Small intestine (tissue), 7 donors: ENCODE measurements around the gene UBE2V1. TPM values are rescaled to one million over a fixed set of nuclear protein-coding genes. Genes with fewer than 3 reads are reported as not detected.
"Not testable (repeated sequence)": the region's sequence is repeated elsewhere in the genome, so short reads cannot be mapped to it uniquely, and the experiment has no call there.

Experiments used
- DNase-seq, 2 donors: peaks; one replicate each; pipeline versions ENCODE4 v3.0.0 to v3.0.0-alpha.2; 2013
- FAIRE-seq: peaks from 2 replicates; lab custom pipeline; 2012; peaks lifted over from hg19 to GRCh38; lab: Jason Lieb, UNC
- H3K27ac ChIP-seq, 3 donors: one replicate each; pipeline ENCODE4 v1.5.1; 2013; ENCODE audit warnings: low read length in 2 of 3, mild to moderate bottlenecking in 2 of 3, control low read depth in 1 of 3, inconsistent platforms in 1 of 3, low read depth in 1 of 3, moderate library complexity in 1 of 3
- H3K27me3 ChIP-seq, 3 donors: one replicate each; pipeline ENCODE4 v1.6.1; 2013; ENCODE audit warnings: low read length in 3 of 3, inconsistent platforms in 1 of 3; ENCODE audit not compliant: control insufficient read depth in 3 of 3, insufficient read depth in 3 of 3
- H3K36me3 ChIP-seq, 3 donors: one replicate each; pipeline ENCODE4 v1.6.1; 2013; ENCODE audit warnings: low read length in 3 of 3, inconsistent platforms in 1 of 3, low read depth in 1 of 3, mild to moderate bottlenecking in 1 of 3, moderate library complexity in 1 of 3; ENCODE audit not compliant: control insufficient read depth in 3 of 3, insufficient read depth in 2 of 3
- H3K4me1 ChIP-seq, 3 donors: one replicate each; pipeline ENCODE4 v1.6.1; 2013; ENCODE audit warnings: low read length in 2 of 3, inconsistent platforms in 1 of 3, low read depth in 1 of 3, mild to moderate bottlenecking in 1 of 3, moderate library complexity in 1 of 3; ENCODE audit not compliant: control insufficient read depth in 3 of 3, insufficient read depth in 2 of 3
- H3K4me3 ChIP-seq, 3 donors: one replicate each; pipeline ENCODE4 v1.5.1; 2013; ENCODE audit warnings: low read length in 3 of 3, control low read depth in 1 of 3, inconsistent platforms in 1 of 3, low read depth in 1 of 3, mild to moderate bottlenecking in 1 of 3, moderate library complexity in 1 of 3
- H3K9me3 ChIP-seq, 2 donors: one replicate each; pipeline ENCODE4 v1.6.1; 2013; ENCODE audit warnings: low read depth in 1 of 2, low read length in 1 of 2; ENCODE audit not compliant: control insufficient read depth in 2 of 2, insufficient read depth in 1 of 2
- WGBS, 3 donors: extraction: QIAGEN DNeasy Blood & Tissue Kit; methylation state at CpG; one replicate each; pipeline ENCODE4 v1.1.7; 2013; 5-methylcytosine and 5-hydroxymethylcytosine counted together
- polyA plus RNA-seq, 4 donors: library from polyadenylated mRNA; stranded (reverse) in 3 of 4; unstranded in 1 of 4; fragments of 200-250 nt in 3 of 4; fragments of 120-200 nt in 1 of 4; gene quantifications; one replicate each; pipeline versions ENCODE4 v1.2.1 to v1.2.3, GENCODE V29; 2013
- donor health status: healthy with polysubstance abuse.
- donor health status: control.
- donor health status: control.
- donor health status: Bipolar disorder and iron deficiency.
- donor health status: healthy.

Gene UBE2V1
- polyA plus RNA-seq, 4 donors: 72.7 to 123 (median 80.4) TPM

- WGBS, 3 donors: 74 to 80% (median 79%) methylated on average over 5 of the region's 5 CpGs
- no peaks in the 10 kb centered on the region for H3K9me3 ChIP-seq
- no peaks in the 10 kb centered on the region for H3K27me3 ChIP-seq
- H3K4me1 ChIP-seq: peaks cover 0 to 7% (median 5%) of the 10 kb centered on the region in 3 donors
- no peak overlapping the region for H3K27ac ChIP-seq
- no peak overlapping the region for H3K4me3 ChIP-seq
- no peak for FAIRE-seq
- H3K36me3 ChIP-seq: peaks cover 0 to 31% (median 4%) of the 10 kb centered on the region in 3 donors
- no peak for DNase-seq
Observed at GRCh38 chr20:50085146-50085480, 27.8 kb downstream of the UBE2V1 start.

GRCh38 chr20:50083034-50083433 is 29.9 kb downstream of the UBE2V1 start:
- Histone ChIP-seq H3K36me3 (peaks cover 0 to 18% (median 4%) of the 10 kb centered on the region in 3 donors), H3K27me3 (no peaks in the 10 kb centered on the region), H3K4me1 (peaks cover 0 to 7% (median 5%) of the 10 kb centered on the region in 3 donors), H3K27ac (no peak overlapping the region), H3K4me3 (no peak overlapping the region), H3K9me3 (no peaks in the 10 kb centered on the region)
- no peak for FAIRE-seq
- 93 to 97% (median 96%) methylated on average over 7 of the region's 7 CpGs for WGBS, 3 donors
- DNase-seq: no peak

GRCh38 chr20:50082056-50082455 is 30.9 kb downstream of the UBE2V1 start:
- not testable (repeated sequence) for DNase-seq, H3K4me1 ChIP-seq, H3K27ac ChIP-seq, H3K4me3 ChIP-seq, H3K27me3 ChIP-seq, FAIRE-seq, H3K9me3 ChIP-seq
- WGBS, 3 donors: 88 to 92% (median 91%) methylated on average over 9 of the region's 9 CpGs
- H3K36me3 ChIP-seq: peaks cover 0 to 16% (median 4%) of the 10 kb centered on the region in 3 donors

- H3K27me3 ChIP-seq: no peaks in the 10 kb centered on the region
- no peaks in the 10 kb centered on the region for H3K9me3 ChIP-seq
- no peak overlapping the region for H3K27ac ChIP-seq
- 67 to 74% (median 72%) methylated on average over 17 of the region's 17 CpGs for WGBS, 3 donors
- no peak for FAIRE-seq
- peaks cover 0 to 12% (median 4%) of the 10 kb centered on the region in 3 donors for H3K36me3 ChIP-seq
- no peak overlapping the region for H3K4me3 ChIP-seq
- no peak for DNase-seq
- H3K4me1 ChIP-seq: peaks cover 0 to 11% (median 0%) of the 10 kb centered on the region in 3 donors
Observed at GRCh38 chr20:50077818-50078601, 34.9 kb downstream of the UBE2V1 start.

- DNase-seq (no peak), FAIRE-seq (no peak)
- Histone ChIP-seq H3K27ac (no peak overlapping the region), H3K36me3 (no peaks in the 10 kb centered on the region), H3K4me3 (no peak overlapping the region), H3K9me3 (no peaks in the 10 kb centered on the region), H3K27me3 (peaks cover 0 to 4% (median 0%) of the 10 kb centered on the region in 3 donors), H3K4me1 (peaks cover 0 to 15% (median 0%) of the 10 kb centered on the region in 3 donors)
- 82 to 100% (median 95%) methylated on average over 1 to 2 of the region's 2 CpGs for WGBS, 3 donors
Observed at GRCh38 chr20:50073500-50073899, 39.5 kb downstream of the UBE2V1 start.

- 12 to 13% (median 12%) methylated on average over 44 to 48 of the region's 48 CpGs for WGBS, 3 donors
- FAIRE-seq: no peak
- H3K27ac ChIP-seq: no peak overlapping the region
Observed at GRCh38 chr20:50071039-50071888, 41.7 kb downstream of the UBE2V1 start.

GRCh38 chr20:50070361-50070760 is 42.6 kb downstream of the UBE2V1 start:
- H3K4me3 ChIP-seq: no peak overlapping the region
- H3K27ac ChIP-seq: no peak overlapping the region
- peaks cover 0 to 5% (median 0%) of the 10 kb centered on the region in 3 donors for H3K4me1 ChIP-seq
- H3K36me3 ChIP-seq: no peaks in the 10 kb centered on the region
- DNase-seq: no peak
- no peak for FAIRE-seq
- no peaks in the 10 kb centered on the region for H3K9me3 ChIP-seq
- WGBS, 3 donors: 91 to 98% (median 93%) methylated on average over 7 of the region's 7 CpGs
- peaks cover 0 to 4% (median 0%) of the 10 kb centered on the region in 3 donors for H3K27me3 ChIP-seq

More at GRCh38 chr20:50071039-50071888, 41.7 kb downstream of the UBE2V1 start:
- Histone ChIP-seq H3K4me3 (peak overlapping the region in 1 of 3 donors; percentile 9), H3K9me3 (no peaks in the 10 kb centered on the region), H3K4me1 (peaks cover 0 to 10% (median 0%) of the 10 kb centered on the region in 3 donors), H3K36me3 (no peaks in the 10 kb centered on the region), H3K27me3 (peaks cover 0 to 4% (median 0%) of the 10 kb centered on the region in 3 donors)
- peak; percentile 81 to 94 for DNase-seq

GRCh38 chr20:50068041-50068651 is 44.8 kb downstream of the UBE2V1 start:
- peaks cover 0 to 4% (median 0%) of the 10 kb centered on the region in 3 donors for H3K27me3 ChIP-seq

More at GRCh38 chr20:50068041-50068651, 44.8 kb downstream of the UBE2V1 start:
- no peak for DNase-seq
- no peaks in the 10 kb centered on the region for H3K36me3 ChIP-seq
- no peak overlapping the region for H3K4me3 ChIP-seq
- no peaks in the 10 kb centered on the region for H3K9me3 ChIP-seq
- H3K27ac ChIP-seq: no peak overlapping the region
- peaks cover 0 to 4% (median 0%) of the 10 kb centered on the region in 3 donors for H3K4me1 ChIP-seq
- FAIRE-seq: no peak
- 74 to 75% (median 75%) methylated on average over 11 of the region's 11 CpGs for WGBS, 3 donors
